A549 (cell line): ENCODE measurements around the gene SEMA3B. TPM values are rescaled to one million over a fixed set of nuclear protein-coding genes. Genes with fewer than 3 reads are reported as not detected.

Experiments
- ATAC-seq, 2 experiments: fragments of 200-7000 bp in 1 of 2; fragments of >200 bp in 1 of 2; cut with Nextera tagmentation in 1 of 2; cut with Tn5 transposase in 1 of 2; 3 replicates each; pipeline versions ENCODE4 v1.8.0 to v1.9.1; 2018 to 2020; ENCODE audit warnings: mild to moderate bottlenecking in 1 of 2, moderate library complexity in 1 of 2
- CTCF ChIA-PET: fragments of 300-600 bp; sonication (Branson Sonifier 250); formaldehyde crosslinking; extraction: SDS; loops from one replicate; lab custom pipeline; 2021; ENCODE audit warnings: antibody characterized with exemption, inconsistent platforms; lab: Yijun Ruan, JAX
- POLR2A ChIA-PET: fragments of 350-600 bp; formaldehyde crosslinking; extraction: SDS; loops from one replicate; lab custom pipeline; 2021; ENCODE audit warnings: antibody characterized with exemption, inconsistent platforms; lab: Yijun Ruan, JAX
- DNase-seq, 2 experiments: peaks; one replicate each; pipeline versions ENCODE4 v3.0.0 to v3.0.0-alpha.2; 2011 to 2016; ENCODE audit warnings: low read depth in 1 of 2, low spot score in 1 of 2
- FAIRE-seq: peaks from 2 replicates; lab custom pipeline; 2011; peaks lifted over from hg19 to GRCh38; lab: Jason Lieb, UNC
- H3K27ac ChIP-seq, 2 experiments: fragments of >200 bp; sonication (Bioruptor Twin); formaldehyde crosslinking; 3 replicates each; pipeline ENCODE4 v1.5.1; 2016 to 2017
- H3K4me1 ChIP-seq: fragments of >200 bp; sonication (Bioruptor Twin); formaldehyde crosslinking; 3 replicates; pipeline ENCODE4 v1.6.1; 2016
- H3K4me2 ChIP-seq: fragments of >200 bp; sonication (Bioruptor Twin); formaldehyde crosslinking; 3 replicates; pipeline ENCODE4 v1.6.1; 2016
- H3K4me3 ChIP-seq: fragments of >200 bp; sonication (Bioruptor Twin); formaldehyde crosslinking; 3 replicates; pipeline ENCODE4 v1.5.1; 2016
- H3K9me3 ChIP-seq: fragments of >200 bp; sonication (Bioruptor Twin); formaldehyde crosslinking; 3 replicates; pipeline ENCODE4 v1.6.1; 2016
- CBX2 ChIP-seq: fragments of 200-600 bp; sonication (generic); IDR thresholded peaks from 2 replicates; pipeline ENCODE4 v1.6.1; 2016; ENCODE audit warnings: low read depth, mild to moderate bottlenecking, borderline replicate concordance
- CBX8 ChIP-seq: fragments of 200-600 bp; sonication (generic); IDR thresholded peaks from 2 replicates; pipeline ENCODE4 v1.6.1; 2016
- CHD4 ChIP-seq: fragments of 200-600 bp; sonication (generic); IDR thresholded peaks from 2 replicates; pipeline ENCODE4 v1.6.1; 2016; ENCODE audit warnings: antibody characterized with exemption, mild to moderate bottlenecking, borderline replicate concordance
- CTCF ChIP-seq: fragments of >200 bp; sonication (Bioruptor Twin); formaldehyde crosslinking; IDR thresholded peaks from 3 replicates; pipeline ENCODE4 v1.5.1; 2016
- EHF ChIP-seq: fragments of 250-450 bp; sonication (Bioruptor Pico); IDR thresholded peaks from 2 replicates; pipeline ENCODE4 v1.5.0; 2020; ENCODE audit warnings: mild to moderate bottlenecking
- FOSB ChIP-seq: fragments of 250-450 bp; sonication (Bioruptor Pico); IDR thresholded peaks from 2 replicates; pipeline ENCODE4 v1.5.0; 2020; ENCODE audit warnings: mild to moderate bottlenecking, moderate library complexity
- GATA3 ChIP-seq: IDR thresholded peaks from 2 replicates; pipeline ENCODE4 v1.6.1; 2012; ENCODE audit warnings: borderline replicate concordance
- HES2 ChIP-seq: fragments of >200 bp; sonication (Bioruptor Twin); formaldehyde crosslinking; IDR thresholded peaks from 2 replicates; pipeline ENCODE4 v1.6.1; 2016
- HEYL ChIP-seq: fragments of 250-450 bp; sonication (Bioruptor Pico); IDR thresholded peaks from 2 replicates; pipeline ENCODE4 v1.8.0; 2021; ENCODE audit warnings: mild to moderate bottlenecking, moderate library complexity
- HMGXB4 ChIP-seq: fragments of 250-450 bp; sonication (Bioruptor Pico); IDR thresholded peaks from 2 replicates; pipeline ENCODE4 v1.5.0; 2021; ENCODE audit warnings: mild to moderate bottlenecking, moderate library complexity, borderline replicate concordance
- HOXB5 ChIP-seq: fragments of 250-450 bp; sonication (Bioruptor Pico); IDR thresholded peaks from 2 replicates; pipeline ENCODE4 v1.5.0; 2020; ENCODE audit warnings: mild to moderate bottlenecking, moderate library complexity
- JUN ChIP-seq, 2 experiments: fragments of >200 bp; sonication (Bioruptor Twin); formaldehyde crosslinking; IDR thresholded peaks; 2 replicates in 1 of 2; 3 replicates in 1 of 2; pipeline ENCODE4 v1.6.1; 2016 to 2017
- KDM1A ChIP-seq: fragments of 200-600 bp; sonication (generic); IDR thresholded peaks from 2 replicates; pipeline ENCODE4 v1.6.1; 2016; ENCODE audit warnings: low read depth, mild to moderate bottlenecking
- KDM5A ChIP-seq: fragments of 200-600 bp; sonication (generic); IDR thresholded peaks from 2 replicates; pipeline ENCODE4 v1.6.1; 2016; ENCODE audit warnings: antibody characterized with exemption, mild to moderate bottlenecking
- MAX ChIP-seq: IDR thresholded peaks from 2 replicates; pipeline ENCODE4 v1.6.1; 2012
- MYC ChIP-seq: IDR thresholded peaks from 2 replicates; pipeline ENCODE4 v1.6.1; 2012; ENCODE audit warnings: mild to moderate bottlenecking, inconsistent platforms, low read length, improper control_type of control experiment, borderline replicate concordance
- NFE2L2 ChIP-seq: fragments of 150-350 bp; conservative IDR thresholded peaks from 2 replicates; pipeline ENCODE4 v1.6.1; 2014; ENCODE audit warnings: low read length
- NPAS2 ChIP-seq: fragments of 250-450 bp; sonication (Bioruptor Pico); IDR thresholded peaks from 2 replicates; pipeline ENCODE4 v1.8.0; 2022; ENCODE audit warnings: mild to moderate bottlenecking, moderate library complexity, borderline replicate concordance
- PBX3 ChIP-seq: IDR thresholded peaks from 2 replicates; pipeline ENCODE4 v1.6.1; 2012
- PHF8 ChIP-seq: fragments of 200-600 bp; sonication (generic); IDR thresholded peaks from 2 replicates; pipeline ENCODE4 v1.6.1; 2016; ENCODE audit warnings: low read depth, mild to moderate bottlenecking, antibody characterized with exemption, moderate library complexity, borderline replicate concordance
- POLR2A ChIP-seq: IDR thresholded peaks from 2 replicates; pipeline ENCODE4 v1.6.1; 2012; ENCODE audit warnings: mild to moderate bottlenecking, low read length
- POLR2AphosphoS2 ChIP-seq: conservative IDR thresholded peaks from 2 replicates; pipeline ENCODE4 v1.6.1; 2012; ENCODE audit warnings: low read length, improper control_type of control experiment, inconsistent platforms
- RAD21 ChIP-seq, 2 experiments: fragments of >200 bp in 1 of 2; sonication (Bioruptor Twin) in 1 of 2; formaldehyde crosslinking in 1 of 2; IDR thresholded peaks in 1 of 2; conservative IDR thresholded peaks in 1 of 2; 2 replicates in 1 of 2; 3 replicates in 1 of 2; pipeline ENCODE4 v1.6.1; 2012 to 2018; ENCODE audit warnings: inconsistent platforms in 1 of 2
- RCOR1 ChIP-seq: fragments of 150-350 bp; IDR thresholded peaks from 2 replicates; pipeline ENCODE4 v1.6.1; 2014; ENCODE audit warnings: antibody characterized with exemption, low read length, low read depth
- REST ChIP-seq: fragments of 200-600 bp; sonication (generic); IDR thresholded peaks from 2 replicates; pipeline ENCODE4 v1.6.1; 2016; ENCODE audit warnings: antibody characterized with exemption, mild to moderate bottlenecking, moderate library complexity
- RFX5 ChIP-seq: fragments of 450-650 bp; IDR thresholded peaks from 2 replicates; pipeline ENCODE4 v1.7.1; 2014; ENCODE audit warnings: antibody characterized with exemption, mild to moderate bottlenecking, moderate library complexity
- RNF2 ChIP-seq: fragments of 200-600 bp; sonication (generic); IDR thresholded peaks from 2 replicates; pipeline ENCODE4 v1.6.1; 2016; ENCODE audit warnings: low read depth, mild to moderate bottlenecking, antibody characterized with exemption, moderate library complexity, borderline replicate concordance
- SMC3 ChIP-seq: fragments of >200 bp; sonication (Bioruptor Twin); formaldehyde crosslinking; IDR thresholded peaks from 3 replicates; pipeline ENCODE4 v1.6.1; 2018; ENCODE audit warnings: inconsistent platforms
- TP53 ChIP-seq: fragments of 250-450 bp; sonication (Bioruptor Pico); IDR thresholded peaks from 2 replicates; pipeline ENCODE4 v1.5.0; 2021; ENCODE audit warnings: mild to moderate bottlenecking, moderate library complexity
- ZC3H11A ChIP-seq: fragments of 450-650 bp; IDR thresholded peaks from 2 replicates; pipeline ENCODE4 v1.6.1; 2014; ENCODE audit warnings: antibody characterized with exemption, mild to moderate bottlenecking
- ZNF302 ChIP-seq: fragments of 250-450 bp; sonication (Bioruptor Pico); IDR thresholded peaks from 2 replicates; pipeline ENCODE4 v1.9.0; 2021; ENCODE audit warnings: inconsistent platforms, mild to moderate bottlenecking, moderate library complexity
- ZSCAN20 ChIP-seq: fragments of 250-450 bp; sonication (Bioruptor Pico); IDR thresholded peaks from 2 replicates; pipeline ENCODE4 v1.8.0; 2022; ENCODE audit warnings: mild to moderate bottlenecking, moderate library complexity
- WGBS: methylation state at CpG from one replicate; pipeline ENCODE4 v1.1.6; 2017; ENCODE audit errors: missing lambda C conversion rate; 5-methylcytosine and 5-hydroxymethylcytosine counted together
- polyA plus RNA-seq, 4 experiments: library from polyadenylated mRNA; depleted of rRNA in 3 of 4; stranded (reverse); fragments of >200 nt; fragmentation: RNase III in 1 of 4; extraction: RNeasy Plus Mini Kit Qiagen cat#74134 plus additional on column Dnase treatment in 1 of 4; gene quantifications; 2 replicates in 3 of 4; 3 replicates in 1 of 4; pipeline ENCODE4 v1.2.3, GENCODE V29; 2011 to 2017

SEMA3B gene
- polyA plus RNA-seq, 2 of the 4 experiments (the other 2 are of a cell fraction) = 6.5 to 7.4 TPM

- Histone ChIP-seq H3K4me2 (peak overlapping the region; percentile 83), H3K27ac (peak overlapping the region; percentile 89 to 95), H3K4me3 (peak overlapping the region; percentile 41), H3K9me3 (no peaks in the 10 kb centered on the region), H3K4me1 (peaks cover 35% of the 10 kb centered on the region)
- peak; percentile 61 to 78 for DNase-seq
- POLR2A ChIA-PET = interaction anchor here (0.7 to 1.7 kb wide), 10 partner anchors 9 to 91 kb away, joined by 3 to 16 read pairs (median 4); partner anchors contain the start of genes GNAI2, IFRD2 and SEMA3B
- WGBS = 7% methylated on average over 6 of the region's 25 CpGs
- CTCF ChIA-PET = interaction anchor here (0.6 to 11.2 kb wide), 24 partner anchors 10 to 1086 kb away, joined by 3 to 219 read pairs (median 5); partner anchors contain the start of genes GNAI2 and IFRD2
- ATAC-seq = peak; percentile 86 to 94
- no peak for FAIRE-seq
- TF ChIP-seq POLR2A (no peak), CTCF (peak; percentile 90), MAX (peak; percentile 36; the same call in 1 of the 2 replicates), RCOR1 (no peak), CBX8 (no peak), ZSCAN20 (CRISPR knock-in tag) (no peak), CHD4 (no peak), JUN (IDR thresholded peaks at IDR 0.05) (no peak; a peak in 1 of 5 replicates), FOSB (no peak), RFX5 (no peak), NFE2L2 (no peak), HES2 (no peak), ZC3H11A (no peak), HEYL (CRISPR knock-in tag) (no peak), GATA3 (peak; percentile 10; the same call in 1 of the 2 replicates), KDM1A (no peak), PHF8 (no peak), MYC (no peak), NPAS2 (CRISPR knock-in tag) (no peak), EHF (no peak), HOXB5 (no peak), ZNF302 (CRISPR knock-in tag) (no peak), RAD21 (conservative IDR thresholded peaks at IDR 0.05 in 1 of 2, IDR thresholded peaks at IDR 0.05 in 1 of 2) (peak; percentile 59 to 64), TP53 (CRISPR knock-in tag) (no peak), SMC3 (peak; percentile 84), CBX2 (no peak), REST (no peak), HMGXB4 (CRISPR knock-in tag) (no peak), RNF2 (no peak), PBX3 (no peak), POLR2AphosphoS2 (no peak), KDM5A (no peak)
These were observed 23.0 kb upstream of the SEMA3B start for GRCh38 chr3:50245831-50246516.
